Natural killer cell (primary cell): ENCODE results near the gene SCFD2. TPM values are rescaled to one million over a fixed set of nuclear protein-coding genes. Genes with fewer than 3 reads are reported as not detected.

Source experiments
- ATAC-seq, 3 donors: fragments of 150-1000 bp in 2 of 3; fragments of 200-7000 bp in 1 of 3; cut with Tn5 transposase; 1 replicate in 1 of 3; 2 replicates in 2 of 3; pipeline ENCODE4 v1.10.0; 2021; ENCODE audit warnings: mild to moderate bottlenecking in 2 of 3, moderate library complexity in 2 of 3
- DNase-seq, 2 donors: peaks; one replicate each; pipeline versions ENCODE4 v3.0.0 to v3.0.0-alpha.2; 2013 to 2021; ENCODE audit warnings: mixed read lengths in 1 of 2
- H3K27ac ChIP-seq: one replicate; pipeline ENCODE4 v1.5.1; 2013; ENCODE audit warnings: mild to moderate bottlenecking, low read length
- H3K27me3 ChIP-seq: one replicate; pipeline ENCODE4 v1.6.1; 2013; ENCODE audit warnings: low read length; ENCODE audit not compliant: control insufficient read depth, insufficient read depth
- H3K36me3 ChIP-seq: one replicate; pipeline ENCODE4 v1.6.1; 2013; ENCODE audit warnings: low read length; ENCODE audit not compliant: control insufficient read depth, insufficient read depth
- H3K4me1 ChIP-seq: one replicate; pipeline ENCODE4 v1.6.1; 2013; ENCODE audit warnings: low read length; ENCODE audit not compliant: control insufficient read depth, insufficient read depth
- H3K4me3 ChIP-seq: one replicate; pipeline ENCODE4 v1.5.1; 2013; ENCODE audit warnings: low read length
- H3K9me3 ChIP-seq: one replicate; pipeline ENCODE4 v1.6.1; 2013; ENCODE audit warnings: low read length; ENCODE audit not compliant: control insufficient read depth, insufficient read depth
- H3K27ac Mint-ChIP-seq, 2 donors: one replicate each; pipeline ENCODE4 v1.8.0; 2022; ENCODE audit warnings: mild to moderate bottlenecking in 2 of 2, mixed read lengths in 2 of 2, moderate library complexity in 1 of 2
- H3K27me3 Mint-ChIP-seq, 2 donors: one replicate each; pipeline ENCODE4 v1.8.0; 2022; ENCODE audit warnings: low read depth in 2 of 2, mixed read lengths in 2 of 2
- H3K36me3 Mint-ChIP-seq: one replicate; pipeline ENCODE4 v1.8.0; 2022; ENCODE audit warnings: mixed read lengths
- H3K4me1 Mint-ChIP-seq, 2 donors: one replicate each; pipeline ENCODE4 v1.8.0; 2022; ENCODE audit warnings: mixed read lengths in 2 of 2
- H3K4me3 Mint-ChIP-seq: one replicate; pipeline ENCODE4 v1.8.0; 2022; ENCODE audit warnings: mild to moderate bottlenecking, moderate library complexity, mixed read lengths
- H3K9me3 Mint-ChIP-seq, 2 donors: one replicate each; pipeline ENCODE4 v1.8.0; 2022; ENCODE audit warnings: mixed read lengths in 2 of 2
- CTCF ChIP-seq: fragments of 200-600 bp; IDR thresholded peaks from one replicate; pipeline ENCODE4 v1.8.0; 2022; ENCODE audit warnings: antibody characterized with exemption
- WGBS: methylation state at CpG from one replicate; pipeline ENCODE4 v1.1.7; 2013; ENCODE audit warnings: missing lambda C conversion rate; ENCODE audit not compliant: insufficient coverage; 5-methylcytosine and 5-hydroxymethylcytosine counted together
- intact Hi-C: fragments of 100-400 bp; cut with micrococcal nuclease; formaldehyde crosslinking; loops from one replicate; pipeline ENCODE4 v1.14.2; 2022
- total RNA-seq, 4 donors: library from RNA; stranded (reverse); fragments of 120-200 nt in 1 of 4; gene quantifications; one replicate each; pipeline versions ENCODE4 v1.2.3 to v1.2.4, GENCODE V29; 2013 to 2022

SCFD2 gene
- total RNA-seq, 3 donors from 2014 or later (not counting 1 experiment from before 2014, with no cell fraction given): 26.4 to 29.4 (median 28.9) TPM

- Mint-ChIP-seq H3K4me3 (no peak overlapping the region), H3K27ac (no peak overlapping the region), H3K36me3 (no peaks in the 10 kb centered on the region), H3K4me1 (no peaks in the 10 kb centered on the region), H3K27me3 (no peaks in the 10 kb centered on the region), H3K9me3 (no peaks in the 10 kb centered on the region)
- H3K9me3 ChIP-seq: no peaks in the 10 kb centered on the region
- intact Hi-C loops: no loop called here
- H3K36me3 ChIP-seq: no peaks in the 10 kb centered on the region
- no peak for TF ChIP-seq CTCF
- no peak overlapping the region for H3K4me3 ChIP-seq
- DNase-seq: no peak
- H3K27ac ChIP-seq: no peak overlapping the region
- H3K27me3 ChIP-seq: no peaks in the 10 kb centered on the region
- no peak for ATAC-seq
- H3K4me1 ChIP-seq: no peaks in the 10 kb centered on the region
- WGBS: 100% methylated on average over 1 of the region's 1 CpG
Observed at GRCh38 chr4:53193111-53193510, 172.8 kb downstream of the SCFD2 start.

- Histone ChIP-seq H3K4me3 (no peak overlapping the region), H3K27ac (no peak overlapping the region), H3K4me1 (no peaks in the 10 kb centered on the region), H3K9me3 (no peaks in the 10 kb centered on the region), H3K36me3 (no peaks in the 10 kb centered on the region), H3K27me3 (no peaks in the 10 kb centered on the region)
- Mint-ChIP-seq H3K27ac (no peak overlapping the region), H3K9me3 (no peaks in the 10 kb centered on the region), H3K4me1 (no peaks in the 10 kb centered on the region), H3K27me3 (no peaks in the 10 kb centered on the region), H3K4me3 (no peak overlapping the region), H3K36me3 (no peaks in the 10 kb centered on the region)
- ATAC-seq (no peak), DNase-seq (no peak)
- no peak for TF ChIP-seq CTCF
- intact Hi-C loops: no loop called here
- 100% methylated on average over 2 of the region's 3 CpGs for WGBS
Observed at GRCh38 chr4:53192496-53192895, 173.4 kb downstream of the SCFD2 start.

- no peak overlapping the region for H3K4me3 ChIP-seq
- intact Hi-C loops: no loop called here
- no peaks in the 10 kb centered on the region for H3K9me3 ChIP-seq
- 41% methylated on average over 3 of the region's 4 CpGs for WGBS
- no peaks in the 10 kb centered on the region for H3K36me3 ChIP-seq
- no peak for ATAC-seq
- Mint-ChIP-seq H3K4me1 (no peaks in the 10 kb centered on the region), H3K9me3 (no peaks in the 10 kb centered on the region), H3K4me3 (no peak overlapping the region), H3K27me3 (no peaks in the 10 kb centered on the region), H3K36me3 (no peaks in the 10 kb centered on the region), H3K27ac (no peak overlapping the region)
- no peaks in the 10 kb centered on the region for H3K4me1 ChIP-seq
- TF ChIP-seq CTCF: no peak
- no peaks in the 10 kb centered on the region for H3K27me3 ChIP-seq
- no peak for DNase-seq
- H3K27ac ChIP-seq: no peak overlapping the region
Observed at GRCh38 chr4:53191997-53192396, 173.9 kb downstream of the SCFD2 start.

- intact Hi-C loops: no loop called here
- no peak overlapping the region for H3K4me3 ChIP-seq
- Mint-ChIP-seq H3K27ac (no peak overlapping the region), H3K4me3 (no peak overlapping the region), H3K4me1 (no peaks in the 10 kb centered on the region), H3K9me3 (no peaks in the 10 kb centered on the region), H3K27me3 (no peaks in the 10 kb centered on the region), H3K36me3 (no peaks in the 10 kb centered on the region)
- H3K9me3 ChIP-seq: no peaks in the 10 kb centered on the region
- no peaks in the 10 kb centered on the region for H3K27me3 ChIP-seq
- H3K36me3 ChIP-seq: no peaks in the 10 kb centered on the region
- H3K27ac ChIP-seq: no peak overlapping the region
- no peaks in the 10 kb centered on the region for H3K4me1 ChIP-seq
- no peak for TF ChIP-seq CTCF
- no peak for ATAC-seq
- WGBS: 86% methylated on average over 1 of the region's 1 CpG
- DNase-seq: no peak
Observed at GRCh38 chr4:53189011-53189410, 176.8 kb downstream of the SCFD2 start.
